ENCODE data around the gene ORC3. TPM values are rescaled to one million over a fixed set of nuclear protein-coding genes. Genes with fewer than 3 reads are reported as not detected.

ORC3 gene
- total RNA-seq, 1 experiment from 2014 or later = 52.9 TPM

DNA sequence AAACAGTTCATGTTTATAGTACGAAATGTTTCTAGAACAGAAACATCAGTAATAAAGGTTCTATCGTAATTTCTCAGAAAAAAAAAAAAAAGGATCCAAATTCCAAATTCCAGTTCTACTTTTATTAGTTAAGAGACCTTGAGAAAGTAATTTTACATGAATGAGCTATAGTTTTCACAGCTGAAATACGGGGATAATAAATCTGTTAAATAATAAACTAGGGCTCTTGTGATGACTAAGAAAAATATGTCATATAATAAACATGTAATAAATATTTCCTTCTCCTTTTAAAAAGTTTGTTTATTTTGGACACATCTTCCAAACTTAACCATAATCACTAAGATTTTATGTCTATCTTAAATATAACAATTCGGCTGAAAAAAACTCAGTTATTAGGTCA is 17.9 kb upstream of the ORC3 start:
- no peaks in the 10 kb centered on the region for H3K9me3 Mint-ChIP-seq
- H3K4me1 ChIP-seq (ENCODE audit: insufficient read depth, low read length) = peaks cover 2% of the 10 kb centered on the region; the same call in 1 of the 2 replicates
- no peak overlapping the region for H2BK5ac ChIP-seq (ENCODE audit: insufficient read length, low read length)
- H3K79me2 ChIP-seq (ENCODE audit: insufficient read depth, low read length) = peaks cover 19% of the 10 kb centered on the region
- H3K4me1 Mint-ChIP-seq = peaks cover 14 to 26% of the 10 kb centered on the region in 2 experiments
- no peak overlapping the region for H2AFZ ChIP-seq (ENCODE audit: low read length)
- H3K4me2 ChIP-seq (ENCODE audit: insufficient read depth, insufficient read length, low read length) = no peak overlapping the region
- no peaks in the 10 kb centered on the region for H3K23me2 ChIP-seq (ENCODE audit: insufficient read length, low read depth, low read length, poor library complexity, severe bottlenecking)
- no peaks in the 10 kb centered on the region for H3K9me3 ChIP-seq (ENCODE audit: control insufficient read depth, low read depth, low read length)
- TF ChIP-seq, protein P1, sequence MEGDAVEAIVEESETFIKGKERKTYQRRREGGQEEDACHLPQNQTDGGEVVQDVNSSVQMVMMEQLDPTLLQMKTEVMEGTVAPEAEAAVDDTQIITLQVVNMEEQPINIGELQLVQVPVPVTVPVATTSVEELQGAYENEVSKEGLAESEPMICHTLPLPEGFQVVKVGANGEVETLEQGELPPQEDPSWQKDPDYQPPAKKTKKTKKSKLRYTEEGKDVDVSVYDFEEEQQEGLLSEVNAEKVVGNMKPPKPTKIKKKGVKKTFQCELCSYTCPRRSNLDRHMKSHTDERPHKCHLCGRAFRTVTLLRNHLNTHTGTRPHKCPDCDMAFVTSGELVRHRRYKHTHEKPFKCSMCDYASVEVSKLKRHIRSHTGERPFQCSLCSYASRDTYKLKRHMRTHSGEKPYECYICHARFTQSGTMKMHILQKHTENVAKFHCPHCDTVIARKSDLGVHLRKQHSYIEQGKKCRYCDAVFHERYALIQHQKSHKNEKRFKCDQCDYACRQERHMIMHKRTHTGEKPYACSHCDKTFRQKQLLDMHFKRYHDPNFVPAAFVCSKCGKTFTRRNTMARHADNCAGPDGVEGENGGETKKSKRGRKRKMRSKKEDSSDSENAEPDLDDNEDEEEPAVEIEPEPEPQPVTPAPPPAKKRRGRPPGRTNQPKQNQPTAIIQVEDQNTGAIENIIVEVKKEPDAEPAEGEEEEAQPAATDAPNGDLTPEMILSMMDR (conservative IDR thresholded peaks at IDR 0.05) = no peak
- no peak overlapping the region for H4K5ac ChIP-seq (ENCODE audit: insufficient read length, low read depth, low read length)
- H3K18ac ChIP-seq (ENCODE audit: insufficient read length, low read depth, low read length) = no peak overlapping the region
- H2BK12ac ChIP-seq (ENCODE audit: insufficient read length, low read depth, low read length) = no peak overlapping the region
- no peak overlapping the region for H3K56ac ChIP-seq (ENCODE audit: insufficient read length, low read depth, low read length)
- H3K27ac ChIP-seq (ENCODE audit: insufficient read length, low read depth, low read length) = no peak overlapping the region
- H4K8ac ChIP-seq (replicated peaks; ENCODE audit: insufficient read length, low read depth, low read length) = no peak overlapping the region
- H3K23ac ChIP-seq (ENCODE audit: insufficient read length, low read depth, low read length) = no peak overlapping the region
- H2BK20ac ChIP-seq (ENCODE audit: low read depth, low read length, poor library complexity, severe bottlenecking) = no peak overlapping the region
- H4K20me1 ChIP-seq (ENCODE audit: control insufficient read depth, insufficient read depth, insufficient read length) = no peaks in the 10 kb centered on the region
- no peak overlapping the region for H3K9ac ChIP-seq (ENCODE audit: extremely low read depth, insufficient read length, low read length)
- H3K27me3 ChIP-seq (ENCODE audit: insufficient read depth, low read length) = no peaks in the 10 kb centered on the region
- H3K79me1 ChIP-seq (ENCODE audit: insufficient read depth, low read depth, low read length, poor library complexity, severe bottlenecking) = peaks cover 4% of the 10 kb centered on the region
- no peak overlapping the region for H3K4me3 Mint-ChIP-seq
- H3K27ac Mint-ChIP-seq = no peak overlapping the region; a peak in 1 of 7 replicates
- no peak for DNase-seq
- no peak overlapping the region for H3K14ac ChIP-seq (ENCODE audit: insufficient read depth, low read length)
- H3K27me3 Mint-ChIP-seq (ENCODE audit: low read depth) = no peaks in the 10 kb centered on the region
- no peak overlapping the region for H2AK5ac ChIP-seq (ENCODE audit: insufficient read length, low read length)
- no peak overlapping the region for H2BK15ac ChIP-seq (ENCODE audit: low read depth, low read length)
- no peak overlapping the region for H3K4ac ChIP-seq (ENCODE audit: low read depth, low read length)
- WGBS (ENCODE audit: extremely low coverage, insufficient read length, low lambda C conversion rate) = no CpG with 5 or more reads among the region's 4 CpGs
- H4K91ac ChIP-seq (ENCODE audit: insufficient read length, low read depth, low read length) = no peak overlapping the region
- no peak overlapping the region for H3T11ph ChIP-seq (ENCODE audit: low read length)
- peaks cover 0 to 17% (median 8%) of the 10 kb centered on the region in 3 experiments; a peak in 4 of 7 replicates for H3K36me3 Mint-ChIP-seq (ENCODE audit: insufficient read depth in 1 of 3, low read depth in 3 of 3)
- no peak overlapping the region for H2BK120ac ChIP-seq (ENCODE audit: low read depth, low read length, poor library complexity, severe bottlenecking)
